ENCODE results near the gene BTF3.

GRCh38 chr5:73542020-73542419 is 43.8 kb downstream of the BTF3 start:
- TF ChIP-seq BHLHE40 (IDR thresholded peaks at IDR 0.05; ENCODE audit: borderline replicate concordance) (no peak), ELF4 (IDR thresholded peaks at IDR 0.05) (no peak), PKNOX1 (IDR thresholded peaks at IDR 0.05) (no peak), FOXM1 (IDR thresholded peaks at IDR 0.05; ENCODE audit: borderline replicate concordance) (no peak), FOXA1 (IDR thresholded peaks at IDR 0.05) (no peak), SP1 (IDR thresholded peaks at IDR 0.05) (no peak), ZNF384 (IDR thresholded peaks at IDR 0.05) (no peak), L3MBTL2 (conservative IDR thresholded peaks at IDR 0.05) (no peak), CTBP1 (IDR thresholded peaks at IDR 0.05; ENCODE audit: borderline replicate concordance) (no peak), TARDBP (IDR thresholded peaks at IDR 0.05) (no peak)
